Measurements from ENCODE around the gene FOXL3.

- TF ChIP-seq CTCF (IDR thresholded peaks at IDR 0.05) (no peak), POLR2A (IDR thresholded peaks at IDR 0.05) (no peak)
Measured at GRCh38 chr7:257647-257992, 32.4 kb upstream of the FOXL3 start.

Measured in testis (tissue), 2 donors.